Transverse colon (tissue), 4 donors: Measurements from ENCODE around the gene MED31.

ENCODE experiments used
- CTCF ChIP-seq, 5 experiments: fragments of 200-600 bp in 3 of 5; fragments of 450-650 bp in 2 of 5; sonication (generic) in 3 of 5; IDR thresholded peaks; 1 replicate in 2 of 5; 2 replicates in 3 of 5; pipeline ENCODE4 v1.5.1; 2016 to 2017; ENCODE audit warnings: antibody characterized with exemption in 5 of 5, inconsistent platforms in 3 of 5, mild to moderate bottlenecking in 2 of 5, moderate library complexity in 1 of 5
- POLR2AphosphoS5 ChIP-seq, 3 donors: sonication (generic); formaldehyde crosslinking; IDR thresholded peaks; one replicate each; pipeline ENCODE4 v1.6.1; 2016; ENCODE audit warnings: antibody characterized with exemption in 3 of 3

GRCh38 chr17:6630390-6630789 lies 21.0 kb downstream of the MED31 start:
- no peak for TF ChIP-seq CTCF (IDR thresholded peaks at IDR 0.05)
- TF ChIP-seq POLR2AphosphoS5 (IDR thresholded peaks at IDR 0.05) = no peak
